Neural cell (in vitro differentiated cells): ENCODE data around the gene ZFP37. TPM values are rescaled to one million over a fixed set of nuclear protein-coding genes. Genes with fewer than 3 reads are reported as not detected.

Experiments used
- H2AFZ ChIP-seq: fragments of 200-600, 300-800 bp; sonication (generic), shearing (Covaris generic); 2 replicates; pipeline ENCODE4 v1.6.0; 2014; ENCODE audit warnings: low read depth, mild to moderate bottlenecking, antibody characterized with exemption, low read length, moderate library complexity
- H3F3A ChIP-seq: fragments of 200-600 bp; shearing (Covaris generic); 2 replicates; pipeline ENCODE4 v1.6.1; 2016; ENCODE audit warnings: mild to moderate bottlenecking, moderate library complexity, mixed read lengths, antibody characterized with exemption, low read length; ENCODE audit not compliant: insufficient read depth, poor library complexity, severe bottlenecking
- H3K27ac ChIP-seq: fragments of 200-600, 300-800 bp; sonication (generic), shearing (Covaris generic); 2 replicates; pipeline ENCODE4 v1.5.1; 2014; ENCODE audit warnings: mild to moderate bottlenecking, low read length, moderate library complexity
- H3K27me3 ChIP-seq: fragments of 300-800, 200-600 bp; sonication (generic), shearing (Covaris generic); 2 replicates; pipeline ENCODE4 v1.6.0; 2014; ENCODE audit warnings: mild to moderate bottlenecking, low read depth, low read length, moderate library complexity; ENCODE audit not compliant: insufficient read depth
- H3K36me3 ChIP-seq: fragments of 300-800, 200-600 bp; sonication (generic), shearing (Covaris generic); 2 replicates; pipeline ENCODE4 v1.5.1; 2014; ENCODE audit warnings: mild to moderate bottlenecking, antibody characterized with exemption, low read length, moderate library complexity; ENCODE audit not compliant: insufficient read depth
- H3K4me2 ChIP-seq: fragments of 300-800, 200-600 bp; sonication (generic), shearing (Covaris generic); 2 replicates; pipeline ENCODE4 v1.6.0; 2014; ENCODE audit warnings: mild to moderate bottlenecking, low read length
- H3K4me3 ChIP-seq: fragments of 300-800, 200-600 bp; sonication (generic), shearing (Covaris generic); 2 replicates; pipeline ENCODE4 v1.5.1; 2014; ENCODE audit warnings: mild to moderate bottlenecking, low read length, moderate library complexity
- H3K79me2 ChIP-seq: fragments of 200-600 bp; shearing (Covaris generic); replicated peaks from 2 replicates; pipeline ENCODE4 v1.6.0; 2014; ENCODE audit warnings: mild to moderate bottlenecking, low read length, moderate library complexity; ENCODE audit not compliant: insufficient read depth
- H3K9ac ChIP-seq: fragments of 300-800, 200-600 bp; sonication (generic), shearing (Covaris generic); 2 replicates; pipeline ENCODE4 v1.6.1; 2016; ENCODE audit warnings: mild to moderate bottlenecking, low read length, mixed read lengths
- H3K9me2 ChIP-seq: fragments of 200-600 bp; shearing (Covaris generic); 2 replicates; pipeline ENCODE4 v1.6.1; 2016; ENCODE audit warnings: mild to moderate bottlenecking, low read length, mixed read lengths; ENCODE audit not compliant: insufficient read depth
- H3K9me3 ChIP-seq: fragments of 200-600, 300-800 bp; sonication (generic), shearing (Covaris generic); 2 replicates; pipeline ENCODE4 v1.6.1; 2016; ENCODE audit warnings: mild to moderate bottlenecking, mixed run types, low read length, moderate library complexity, mixed read lengths
- H4K20me1 ChIP-seq: fragments of 200-600 bp; shearing (Covaris generic); 2 replicates; pipeline ENCODE4 v1.6.1; 2016; ENCODE audit warnings: mild to moderate bottlenecking, mixed run types; ENCODE audit not compliant: insufficient read depth
- EP300 ChIP-seq: fragments of 450-650 bp; conservative IDR thresholded peaks from 2 replicates; pipeline ENCODE4 v1.6.1; 2014; ENCODE audit warnings: antibody characterized with exemption, mild to moderate bottlenecking, moderate library complexity; ENCODE audit not compliant: poor library complexity, severe bottlenecking
- EZH2 ChIP-seq: fragments of 200-600, 300-800 bp; shearing (Covaris generic), sonication (generic); IDR thresholded peaks from 2 replicates; pipeline ENCODE4 v1.6.1; 2014; ENCODE audit warnings: antibody characterized with exemption, low read length, borderline replicate concordance, mild to moderate bottlenecking; ENCODE audit not compliant: insufficient read depth, poor library complexity, severe bottlenecking
- MXI1 ChIP-seq: fragments of 450-650 bp; conservative IDR thresholded peaks from 2 replicates; pipeline ENCODE4 v1.6.1; 2014; ENCODE audit warnings: antibody characterized with exemption, mild to moderate bottlenecking; ENCODE audit not compliant: poor library complexity, severe bottlenecking
- POLR2AphosphoS5 ChIP-seq: IDR thresholded peaks from 2 replicates; pipeline ENCODE4 v1.6.1; 2012
- RAD21 ChIP-seq: fragments of 450-650 bp; conservative IDR thresholded peaks from 2 replicates; pipeline ENCODE4 v1.6.1; 2014; ENCODE audit warnings: antibody characterized with exemption, mild to moderate bottlenecking, moderate library complexity
- SMC3 ChIP-seq: fragments of 450-650 bp; conservative IDR thresholded peaks from 2 replicates; pipeline ENCODE4 v1.6.1; 2014; ENCODE audit warnings: antibody characterized with exemption, mild to moderate bottlenecking, moderate library complexity; ENCODE audit not compliant: poor library complexity
- TAF1 ChIP-seq: IDR thresholded peaks from 2 replicates; pipeline ENCODE4 v1.6.1; 2012; ENCODE audit warnings: low read depth
- polyA plus RNA-seq: library from polyadenylated mRNA; depleted of rRNA; stranded (reverse); fragments of >200 nt; gene quantifications from 2 replicates; pipeline ENCODE4 v1.2.3, GENCODE V29; 2014
- TF ChIP-seq, protein P1 (sequence below): fragments of 450-650 bp; IDR thresholded peaks from 2 replicates; pipeline ENCODE4 v1.5.1; 2014; ENCODE audit warnings: antibody characterized with exemption, mild to moderate bottlenecking, moderate library complexity; ENCODE audit not compliant: poor library complexity, severe bottlenecking
- TF ChIP-seq, protein P2 (sequence below): IDR thresholded peaks from 2 replicates; pipeline ENCODE4 v1.6.1; 2012; ENCODE audit warnings: borderline replicate concordance

The ZFP37 gene
- polyA plus RNA-seq, 1 donor from 2014 or later, result 35.4 TPM

DNA sequence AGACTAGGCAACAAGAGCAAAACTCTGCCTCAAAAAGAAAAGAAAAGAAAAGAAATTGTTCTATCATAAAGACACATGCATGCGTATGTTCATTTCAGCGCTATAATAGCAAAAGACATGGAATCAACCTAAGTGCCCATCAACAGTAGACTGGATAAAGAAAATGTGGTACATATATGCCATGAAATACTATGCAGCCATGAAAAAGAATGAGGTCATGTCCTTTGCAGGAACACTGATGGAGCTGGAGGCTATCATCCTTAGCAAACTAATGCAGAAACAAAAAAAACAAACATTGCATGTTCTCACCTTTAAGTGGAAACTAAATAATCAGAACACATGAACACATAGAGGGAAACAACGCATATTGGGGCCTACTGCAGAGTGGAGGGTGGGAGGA is 38.3 kb downstream of the ZFP37 start:
- H3F3A ChIP-seq, result no peaks in the 10 kb centered on the region
- H3K9me2 ChIP-seq, result no peaks in the 10 kb centered on the region
- no peak overlapping the region for H3K4me2 ChIP-seq
- H3K27me3 ChIP-seq, result no peaks in the 10 kb centered on the region
- no peaks in the 10 kb centered on the region for H3K79me2 ChIP-seq
- H2AFZ ChIP-seq, result no peak overlapping the region
- H3K9me3 ChIP-seq, result no peaks in the 10 kb centered on the region
- no peak overlapping the region for H3K9ac ChIP-seq
- H3K4me3 ChIP-seq, result no peak overlapping the region
- H3K36me3 ChIP-seq, result no peaks in the 10 kb centered on the region
- no peaks in the 10 kb centered on the region for H4K20me1 ChIP-seq
- TF ChIP-seq POLR2AphosphoS5 (no peak), RAD21 (no peak), EP300 (no peak), MXI1 (no peak), SMC3 (no peak), TAF1 (no peak), EZH2 (no peak)
- TF ChIP-seq, protein P1, sequence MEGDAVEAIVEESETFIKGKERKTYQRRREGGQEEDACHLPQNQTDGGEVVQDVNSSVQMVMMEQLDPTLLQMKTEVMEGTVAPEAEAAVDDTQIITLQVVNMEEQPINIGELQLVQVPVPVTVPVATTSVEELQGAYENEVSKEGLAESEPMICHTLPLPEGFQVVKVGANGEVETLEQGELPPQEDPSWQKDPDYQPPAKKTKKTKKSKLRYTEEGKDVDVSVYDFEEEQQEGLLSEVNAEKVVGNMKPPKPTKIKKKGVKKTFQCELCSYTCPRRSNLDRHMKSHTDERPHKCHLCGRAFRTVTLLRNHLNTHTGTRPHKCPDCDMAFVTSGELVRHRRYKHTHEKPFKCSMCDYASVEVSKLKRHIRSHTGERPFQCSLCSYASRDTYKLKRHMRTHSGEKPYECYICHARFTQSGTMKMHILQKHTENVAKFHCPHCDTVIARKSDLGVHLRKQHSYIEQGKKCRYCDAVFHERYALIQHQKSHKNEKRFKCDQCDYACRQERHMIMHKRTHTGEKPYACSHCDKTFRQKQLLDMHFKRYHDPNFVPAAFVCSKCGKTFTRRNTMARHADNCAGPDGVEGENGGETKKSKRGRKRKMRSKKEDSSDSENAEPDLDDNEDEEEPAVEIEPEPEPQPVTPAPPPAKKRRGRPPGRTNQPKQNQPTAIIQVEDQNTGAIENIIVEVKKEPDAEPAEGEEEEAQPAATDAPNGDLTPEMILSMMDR, result no peak
- TF ChIP-seq, protein P2, sequence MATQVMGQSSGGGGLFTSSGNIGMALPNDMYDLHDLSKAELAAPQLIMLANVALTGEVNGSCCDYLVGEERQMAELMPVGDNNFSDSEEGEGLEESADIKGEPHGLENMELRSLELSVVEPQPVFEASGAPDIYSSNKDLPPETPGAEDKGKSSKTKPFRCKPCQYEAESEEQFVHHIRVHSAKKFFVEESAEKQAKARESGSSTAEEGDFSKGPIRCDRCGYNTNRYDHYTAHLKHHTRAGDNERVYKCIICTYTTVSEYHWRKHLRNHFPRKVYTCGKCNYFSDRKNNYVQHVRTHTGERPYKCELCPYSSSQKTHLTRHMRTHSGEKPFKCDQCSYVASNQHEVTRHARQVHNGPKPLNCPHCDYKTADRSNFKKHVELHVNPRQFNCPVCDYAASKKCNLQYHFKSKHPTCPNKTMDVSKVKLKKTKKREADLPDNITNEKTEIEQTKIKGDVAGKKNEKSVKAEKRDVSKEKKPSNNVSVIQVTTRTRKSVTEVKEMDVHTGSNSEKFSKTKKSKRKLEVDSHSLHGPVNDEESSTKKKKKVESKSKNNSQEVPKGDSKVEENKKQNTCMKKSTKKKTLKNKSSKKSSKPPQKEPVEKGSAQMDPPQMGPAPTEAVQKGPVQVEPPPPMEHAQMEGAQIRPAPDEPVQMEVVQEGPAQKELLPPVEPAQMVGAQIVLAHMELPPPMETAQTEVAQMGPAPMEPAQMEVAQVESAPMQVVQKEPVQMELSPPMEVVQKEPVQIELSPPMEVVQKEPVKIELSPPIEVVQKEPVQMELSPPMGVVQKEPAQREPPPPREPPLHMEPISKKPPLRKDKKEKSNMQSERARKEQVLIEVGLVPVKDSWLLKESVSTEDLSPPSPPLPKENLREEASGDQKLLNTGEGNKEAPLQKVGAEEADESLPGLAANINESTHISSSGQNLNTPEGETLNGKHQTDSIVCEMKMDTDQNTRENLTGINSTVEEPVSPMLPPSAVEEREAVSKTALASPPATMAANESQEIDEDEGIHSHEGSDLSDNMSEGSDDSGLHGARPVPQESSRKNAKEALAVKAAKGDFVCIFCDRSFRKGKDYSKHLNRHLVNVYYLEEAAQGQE, result no peak
- H3K27ac ChIP-seq, result no peak overlapping the region

DNA sequence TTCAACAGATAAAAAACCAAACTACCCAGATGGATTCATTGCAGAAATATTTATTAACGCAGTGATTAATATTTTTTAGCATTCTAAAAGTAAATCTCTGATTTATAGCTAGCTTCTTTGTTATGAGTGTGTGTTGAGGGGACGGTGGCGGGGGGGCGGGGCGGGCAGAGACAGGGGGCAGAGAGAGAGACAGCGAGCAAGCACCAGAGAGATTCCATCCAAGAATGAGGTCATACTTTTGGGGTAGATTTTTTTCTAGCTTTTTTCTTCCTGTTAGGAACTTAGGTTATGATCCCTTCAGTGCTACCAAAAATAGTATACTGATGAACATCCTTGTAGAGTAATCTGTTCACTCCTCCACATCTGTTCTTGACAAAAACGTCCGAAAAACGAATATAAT is 44.0 kb downstream of the ZFP37 start:
- TF ChIP-seq, protein P2, result no peak
- TF ChIP-seq, protein P1, result no peak
- TF ChIP-seq SMC3, result no peak
- Histone ChIP-seq H3K4me2 (peak overlapping the region; percentile 55), H4K20me1 (no peaks in the 10 kb centered on the region), H2AFZ (peak overlapping the region; percentile 60), H3K27ac (no peak overlapping the region), H3K9me3 (no peaks in the 10 kb centered on the region), H3F3A (no peaks in the 10 kb centered on the region), H3K79me2 (no peaks in the 10 kb centered on the region), H3K9me2 (no peaks in the 10 kb centered on the region), H3K27me3 (no peaks in the 10 kb centered on the region), H3K4me3 (peak overlapping the region; percentile 67), H3K9ac (no peak overlapping the region), H3K36me3 (peaks cover 9% of the 10 kb centered on the region)
